SK-N-SH treated with all-trans-retinoic acid at 6 μM for 48 hours (cell line): ENCODE measurements around the gene CD40LG.

Experiments
- ATAC-seq: fragments of 200-7000 bp; cut with Tn5 transposase; 3 replicates; pipeline ENCODE4 v1.9.1; 2020; ENCODE audit warnings: mild to moderate bottlenecking, moderate library complexity
- ARNTL ChIP-seq: fragments of 450-650 bp; formaldehyde crosslinking; IDR thresholded peaks from 2 replicates; pipeline ENCODE4 v1.5.0; 2020; ENCODE audit warnings: low read depth, mild to moderate bottlenecking, moderate library complexity, borderline replicate concordance
- BACH2 ChIP-seq: fragments of 250-450 bp; sonication (Bioruptor Pico); IDR thresholded peaks from 2 replicates; pipeline ENCODE4 v1.9.0; 2021; ENCODE audit warnings: mild to moderate bottlenecking, borderline replicate concordance
- CSDC2 ChIP-seq: fragments of 250-450 bp; sonication (Bioruptor Pico); IDR thresholded peaks from 2 replicates; pipeline ENCODE4 v1.5.0; 2020; ENCODE audit warnings: mild to moderate bottlenecking, moderate library complexity
- ESRRG ChIP-seq: fragments of 250-450 bp; sonication (Bioruptor Pico); IDR thresholded peaks from 2 replicates; pipeline ENCODE4 v1.6.1; 2021; ENCODE audit warnings: mild to moderate bottlenecking
- GLIS3 ChIP-seq: fragments of 250-450 bp; sonication (Bioruptor Pico); IDR thresholded peaks from 2 replicates; pipeline ENCODE4 v1.5.0; 2020; ENCODE audit warnings: mild to moderate bottlenecking, moderate library complexity
- OSR1 ChIP-seq: fragments of 250-450 bp; sonication (Bioruptor Pico); IDR thresholded peaks from 2 replicates; pipeline ENCODE4 v1.8.0; 2022; ENCODE audit warnings: moderate library complexity, mild to moderate bottlenecking, inconsistent platforms
- PPARA ChIP-seq: fragments of 250-450 bp; sonication (Bioruptor Pico); IDR thresholded peaks from 2 replicates; pipeline ENCODE4 v1.5.0; 2020; ENCODE audit warnings: mild to moderate bottlenecking, borderline replicate concordance
- RARB ChIP-seq: fragments of 250-450 bp; sonication (Bioruptor Pico); IDR thresholded peaks from 2 replicates; pipeline ENCODE4 v1.8.0; 2021; ENCODE audit warnings: mild to moderate bottlenecking, moderate library complexity
- TCF4 ChIP-seq: fragments of 250-450 bp; sonication (Bioruptor Pico); IDR thresholded peaks from 2 replicates; pipeline ENCODE4 v1.8.0; 2021; ENCODE audit warnings: mild to moderate bottlenecking, moderate library complexity, borderline replicate concordance
- TOX ChIP-seq: fragments of 250-450 bp; sonication (Bioruptor Pico); IDR thresholded peaks from 2 replicates; pipeline ENCODE4 v1.8.0; 2021; ENCODE audit warnings: mild to moderate bottlenecking, moderate library complexity, borderline replicate concordance
- ZC3H10 ChIP-seq: fragments of 250-450 bp; sonication (Bioruptor Pico); IDR thresholded peaks from 2 replicates; pipeline ENCODE4 v1.5.1; 2021; ENCODE audit warnings: mild to moderate bottlenecking, moderate library complexity
- ZFP3 ChIP-seq: fragments of 250-450 bp; sonication (Bioruptor Pico); IDR thresholded peaks from 2 replicates; pipeline ENCODE4 v1.5.0; 2020; ENCODE audit warnings: mild to moderate bottlenecking, moderate library complexity
- ZFP30 ChIP-seq: fragments of 450-650 bp; formaldehyde crosslinking; IDR thresholded peaks from 2 replicates; pipeline ENCODE4 v1.5.0; 2022; ENCODE audit warnings: mild to moderate bottlenecking, moderate library complexity
- ZNF70 ChIP-seq: fragments of 450-650 bp; formaldehyde crosslinking; IDR thresholded peaks from 2 replicates; pipeline ENCODE4 v1.5.0; 2020; ENCODE audit warnings: mild to moderate bottlenecking, moderate library complexity
- ZNF8 ChIP-seq: fragments of 450-650 bp; formaldehyde crosslinking; IDR thresholded peaks from 2 replicates; pipeline ENCODE4 v1.5.0; 2020; ENCODE audit warnings: mild to moderate bottlenecking, moderate library complexity
- TF ChIP-seq, protein P1 (sequence below): fragments of 250-450 bp; sonication (Bioruptor Pico); IDR thresholded peaks from 2 replicates; pipeline ENCODE4 v1.5.0; 2020; ENCODE audit warnings: mild to moderate bottlenecking, moderate library complexity
- TF ChIP-seq, protein P2 (sequence below): fragments of 250-450 bp; sonication (Bioruptor Pico); IDR thresholded peaks from 2 replicates; pipeline ENCODE4 v1.5.1; 2021; ENCODE audit warnings: mild to moderate bottlenecking, moderate library complexity
- TF ChIP-seq, protein P3 (sequence below): fragments of 250-450 bp; sonication (Bioruptor Pico); IDR thresholded peaks from 2 replicates; pipeline ENCODE4 v1.8.0; 2021; ENCODE audit warnings: low read depth, mild to moderate bottlenecking, moderate library complexity, borderline replicate concordance
- TF ChIP-seq, protein P4 (sequence below): fragments of 250-450 bp; sonication (Bioruptor Pico); IDR thresholded peaks from 2 replicates; pipeline ENCODE4 v1.5.1; 2020; ENCODE audit warnings: low read depth, mild to moderate bottlenecking, moderate library complexity
- TF ChIP-seq, protein P5 (sequence below): fragments of 250-450 bp; sonication (Bioruptor Pico); IDR thresholded peaks from 2 replicates; pipeline ENCODE4 v1.8.0; 2020; ENCODE audit warnings: mild to moderate bottlenecking, moderate library complexity, borderline replicate concordance

The CD40LG gene

DNA sequence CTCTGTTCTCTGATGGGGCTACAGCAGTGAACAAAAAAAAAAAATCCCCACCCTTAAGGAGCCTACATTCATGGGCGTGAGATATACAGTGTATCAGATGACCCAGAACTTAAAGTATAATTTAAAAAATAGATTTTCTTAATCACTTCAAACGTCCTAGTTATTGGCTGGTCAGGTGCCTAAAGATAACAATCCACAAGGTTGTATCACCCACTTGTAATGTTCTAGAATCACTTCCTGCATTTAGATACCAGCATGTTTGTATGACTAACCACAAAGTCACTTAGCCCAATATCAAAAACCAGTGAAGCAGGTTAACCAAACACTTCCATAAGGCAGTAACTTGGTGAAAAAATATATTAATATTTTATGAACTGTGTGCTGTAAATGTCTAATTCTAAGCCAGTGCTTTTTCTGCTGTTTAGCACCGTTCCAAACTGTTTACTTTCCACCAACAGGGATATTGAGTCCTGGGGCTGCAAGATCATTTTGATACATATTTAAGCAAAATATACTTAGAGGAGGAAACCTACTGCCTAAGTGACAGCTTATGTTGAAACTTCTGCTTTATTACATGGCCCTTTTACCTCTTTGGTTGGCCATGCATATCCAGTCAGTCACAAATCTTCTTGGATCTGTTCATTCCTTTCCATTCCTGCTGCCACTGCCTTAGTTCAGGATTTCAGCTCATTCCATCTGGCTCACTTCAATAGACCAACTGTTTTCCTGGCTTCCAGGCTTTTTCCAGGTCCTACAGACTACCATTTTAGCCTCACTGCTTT is 43.3 kb downstream of the CD40LG start:
- TF ChIP-seq, protein P1, sequence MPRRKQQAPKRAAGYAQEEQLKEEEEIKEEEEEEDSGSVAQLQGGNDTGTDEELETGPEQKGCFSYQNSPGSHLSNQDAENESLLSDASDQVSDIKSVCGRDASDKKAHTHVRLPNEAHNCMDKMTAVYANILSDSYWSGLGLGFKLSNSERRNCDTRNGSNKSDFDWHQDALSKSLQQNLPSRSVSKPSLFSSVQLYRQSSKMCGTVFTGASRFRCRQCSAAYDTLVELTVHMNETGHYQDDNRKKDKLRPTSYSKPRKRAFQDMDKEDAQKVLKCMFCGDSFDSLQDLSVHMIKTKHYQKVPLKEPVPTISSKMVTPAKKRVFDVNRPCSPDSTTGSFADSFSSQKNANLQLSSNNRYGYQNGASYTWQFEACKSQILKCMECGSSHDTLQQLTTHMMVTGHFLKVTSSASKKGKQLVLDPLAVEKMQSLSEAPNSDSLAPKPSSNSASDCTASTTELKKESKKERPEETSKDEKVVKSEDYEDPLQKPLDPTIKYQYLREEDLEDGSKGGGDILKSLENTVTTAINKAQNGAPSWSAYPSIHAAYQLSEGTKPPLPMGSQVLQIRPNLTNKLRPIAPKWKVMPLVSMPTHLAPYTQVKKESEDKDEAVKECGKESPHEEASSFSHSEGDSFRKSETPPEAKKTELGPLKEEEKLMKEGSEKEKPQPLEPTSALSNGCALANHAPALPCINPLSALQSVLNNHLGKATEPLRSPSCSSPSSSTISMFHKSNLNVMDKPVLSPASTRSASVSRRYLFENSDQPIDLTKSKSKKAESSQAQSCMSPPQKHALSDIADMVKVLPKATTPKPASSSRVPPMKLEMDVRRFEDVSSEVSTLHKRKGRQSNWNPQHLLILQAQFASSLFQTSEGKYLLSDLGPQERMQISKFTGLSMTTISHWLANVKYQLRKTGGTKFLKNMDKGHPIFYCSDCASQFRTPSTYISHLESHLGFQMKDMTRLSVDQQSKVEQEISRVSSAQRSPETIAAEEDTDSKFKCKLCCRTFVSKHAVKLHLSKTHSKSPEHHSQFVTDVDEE: no peak
- TF ChIP-seq, protein P2, sequence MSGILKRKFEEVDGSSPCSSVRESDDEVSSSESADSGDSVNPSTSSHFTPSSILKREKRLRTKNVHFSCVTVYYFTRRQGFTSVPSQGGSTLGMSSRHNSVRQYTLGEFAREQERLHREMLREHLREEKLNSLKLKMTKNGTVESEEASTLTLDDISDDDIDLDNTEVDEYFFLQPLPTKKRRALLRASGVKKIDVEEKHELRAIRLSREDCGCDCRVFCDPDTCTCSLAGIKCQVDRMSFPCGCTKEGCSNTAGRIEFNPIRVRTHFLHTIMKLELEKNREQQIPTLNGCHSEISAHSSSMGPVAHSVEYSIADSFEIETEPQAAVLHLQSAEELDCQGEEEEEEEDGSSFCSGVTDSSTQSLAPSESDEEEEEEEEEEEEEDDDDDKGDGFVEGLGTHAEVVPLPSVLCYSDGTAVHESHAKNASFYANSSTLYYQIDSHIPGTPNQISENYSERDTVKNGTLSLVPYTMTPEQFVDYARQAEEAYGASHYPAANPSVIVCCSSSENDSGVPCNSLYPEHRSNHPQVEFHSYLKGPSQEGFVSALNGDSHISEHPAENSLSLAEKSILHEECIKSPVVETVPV (CRISPR knock-in tag): no peak
- no peak for TF ChIP-seq RARB (CRISPR knock-in tag)
- TF ChIP-seq GLIS3 (CRISPR knock-in tag): no peak
- TF ChIP-seq ZFP30 (CRISPR knock-in tag): no peak
- TF ChIP-seq, protein P3, sequence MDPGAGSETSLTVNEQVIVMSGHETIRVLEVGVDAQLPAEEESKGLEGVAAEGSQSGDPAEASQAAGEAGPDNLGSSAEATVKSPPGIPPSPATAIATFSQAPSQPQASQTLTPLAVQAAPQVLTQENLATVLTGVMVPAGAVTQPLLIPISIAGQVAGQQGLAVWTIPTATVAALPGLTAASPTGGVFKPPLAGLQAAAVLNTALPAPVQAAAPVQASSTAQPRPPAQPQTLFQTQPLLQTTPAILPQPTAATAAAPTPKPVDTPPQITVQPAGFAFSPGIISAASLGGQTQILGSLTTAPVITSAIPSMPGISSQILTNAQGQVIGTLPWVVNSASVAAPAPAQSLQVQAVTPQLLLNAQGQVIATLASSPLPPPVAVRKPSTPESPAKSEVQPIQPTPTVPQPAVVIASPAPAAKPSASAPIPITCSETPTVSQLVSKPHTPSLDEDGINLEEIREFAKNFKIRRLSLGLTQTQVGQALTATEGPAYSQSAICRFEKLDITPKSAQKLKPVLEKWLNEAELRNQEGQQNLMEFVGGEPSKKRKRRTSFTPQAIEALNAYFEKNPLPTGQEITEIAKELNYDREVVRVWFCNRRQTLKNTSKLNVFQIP (CRISPR knock-in tag): no peak
- TF ChIP-seq, protein P4, sequence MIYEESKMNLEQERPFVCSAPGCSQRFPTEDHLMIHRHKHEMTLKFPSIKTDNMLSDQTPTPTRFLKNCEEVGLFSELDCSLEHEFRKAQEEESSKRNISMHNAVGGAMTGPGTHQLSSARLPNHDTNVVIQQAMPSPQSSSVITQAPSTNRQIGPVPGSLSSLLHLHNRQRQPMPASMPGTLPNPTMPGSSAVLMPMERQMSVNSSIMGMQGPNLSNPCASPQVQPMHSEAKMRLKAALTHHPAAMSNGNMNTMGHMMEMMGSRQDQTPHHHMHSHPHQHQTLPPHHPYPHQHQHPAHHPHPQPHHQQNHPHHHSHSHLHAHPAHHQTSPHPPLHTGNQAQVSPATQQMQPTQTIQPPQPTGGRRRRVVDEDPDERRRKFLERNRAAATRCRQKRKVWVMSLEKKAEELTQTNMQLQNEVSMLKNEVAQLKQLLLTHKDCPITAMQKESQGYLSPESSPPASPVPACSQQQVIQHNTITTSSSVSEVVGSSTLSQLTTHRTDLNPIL: no peak
- no peak for TF ChIP-seq ZFP3 (CRISPR knock-in tag)
- TF ChIP-seq, protein P5, sequence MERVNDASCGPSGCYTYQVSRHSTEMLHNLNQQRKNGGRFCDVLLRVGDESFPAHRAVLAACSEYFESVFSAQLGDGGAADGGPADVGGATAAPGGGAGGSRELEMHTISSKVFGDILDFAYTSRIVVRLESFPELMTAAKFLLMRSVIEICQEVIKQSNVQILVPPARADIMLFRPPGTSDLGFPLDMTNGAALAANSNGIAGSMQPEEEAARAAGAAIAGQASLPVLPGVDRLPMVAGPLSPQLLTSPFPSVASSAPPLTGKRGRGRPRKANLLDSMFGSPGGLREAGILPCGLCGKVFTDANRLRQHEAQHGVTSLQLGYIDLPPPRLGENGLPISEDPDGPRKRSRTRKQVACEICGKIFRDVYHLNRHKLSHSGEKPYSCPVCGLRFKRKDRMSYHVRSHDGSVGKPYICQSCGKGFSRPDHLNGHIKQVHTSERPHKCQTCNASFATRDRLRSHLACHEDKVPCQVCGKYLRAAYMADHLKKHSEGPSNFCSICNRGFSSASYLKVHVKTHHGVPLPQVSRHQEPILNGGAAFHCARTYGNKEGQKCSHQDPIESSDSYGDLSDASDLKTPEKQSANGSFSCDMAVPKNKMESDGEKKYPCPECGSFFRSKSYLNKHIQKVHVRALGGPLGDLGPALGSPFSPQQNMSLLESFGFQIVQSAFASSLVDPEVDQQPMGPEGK (CRISPR knock-in tag): no peak
- no peak for TF ChIP-seq TCF4 (CRISPR knock-in tag)
- no peak for TF ChIP-seq ARNTL
- TF ChIP-seq OSR1 (CRISPR knock-in tag): no peak
- TF ChIP-seq PPARA (CRISPR knock-in tag): no peak
- TF ChIP-seq BACH2 (CRISPR knock-in tag): no peak
- no peak for TF ChIP-seq ESRRG (CRISPR knock-in tag)
- TF ChIP-seq TOX (CRISPR knock-in tag): no peak
- TF ChIP-seq ZNF70 (CRISPR knock-in tag): no peak
- no peak for TF ChIP-seq CSDC2 (CRISPR knock-in tag)
- ATAC-seq: no peak

DNA sequence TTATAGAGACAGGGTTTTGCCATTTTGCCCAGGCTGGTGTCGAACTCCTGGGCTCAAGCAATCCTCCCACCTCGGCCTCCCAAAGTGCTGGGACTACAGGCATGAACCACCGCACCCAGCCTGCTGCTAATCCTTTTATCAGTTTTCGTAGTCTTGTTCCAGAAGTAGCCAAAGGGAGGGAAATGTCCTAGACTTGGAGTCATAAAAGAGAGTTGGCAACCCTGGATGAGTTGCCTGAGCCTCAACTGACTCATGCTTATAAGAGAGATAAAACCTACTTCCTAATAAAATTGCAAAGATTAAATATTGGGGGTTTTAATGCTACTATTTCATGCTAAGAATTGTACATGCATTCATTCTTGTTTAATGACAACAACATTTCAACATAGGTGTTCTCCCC is 44.3 kb downstream of the CD40LG start:
- TF ChIP-seq TOX (CRISPR knock-in tag): no peak
- no peak for TF ChIP-seq ZFP3 (CRISPR knock-in tag)
- no peak for TF ChIP-seq ZNF8 (CRISPR knock-in tag)
- no peak for TF ChIP-seq OSR1 (CRISPR knock-in tag)
- TF ChIP-seq RARB (CRISPR knock-in tag): no peak
- TF ChIP-seq, protein P3 (CRISPR knock-in tag): no peak
- no peak for TF ChIP-seq GLIS3 (CRISPR knock-in tag)
- TF ChIP-seq ESRRG (CRISPR knock-in tag): no peak
- TF ChIP-seq, protein P5 (CRISPR knock-in tag): no peak
- no peak for TF ChIP-seq ZC3H10
- ATAC-seq: no peak
